MM.1S (cell line): ENCODE data around the gene NBAS.
"Not testable (repeated sequence)": the region's sequence is repeated elsewhere in the genome, so short reads cannot be mapped to it uniquely, and the experiment has no call there.

Source experiments
- DNase-seq: peaks from one replicate; pipeline ENCODE4 v3.0.0-alpha.2; 2015
- H2AFZ ChIP-seq: fragments of 300-600 bp; sonication (generic); 2 replicates; pipeline ENCODE4 v1.6.0; 2016; ENCODE audit warnings: antibody characterized with exemption, low read length
- H3F3A ChIP-seq: fragments of 300-600 bp; sonication (generic); 2 replicates; pipeline ENCODE4 v1.6.1; 2016; ENCODE audit warnings: mild to moderate bottlenecking, antibody characterized with exemption, low read length, moderate library complexity, mixed read lengths; ENCODE audit not compliant: insufficient read depth
- H3K27ac ChIP-seq: fragments of 300-600 bp; sonication (generic); 2 replicates; pipeline ENCODE4 v1.5.1; 2016; ENCODE audit warnings: mild to moderate bottlenecking, low read length
- H3K27me3 ChIP-seq: fragments of 300-600 bp; sonication (generic); replicated peaks from 2 replicates; pipeline ENCODE4 v1.6.0; 2016; ENCODE audit warnings: low read length; ENCODE audit not compliant: insufficient read depth
- H3K36me3 ChIP-seq: fragments of 300-600 bp; sonication (generic); replicated peaks from 2 replicates; pipeline ENCODE4 v1.6.1; 2016; ENCODE audit warnings: mild to moderate bottlenecking, low read length, mixed read lengths; ENCODE audit not compliant: insufficient read depth
- H3K4me1 ChIP-seq: fragments of 300-600 bp; sonication (generic); 2 replicates; pipeline ENCODE4 v1.6.1; 2016; ENCODE audit warnings: low read length, mixed read lengths
- H3K4me2 ChIP-seq: fragments of 300-600 bp; sonication (generic); 2 replicates; pipeline ENCODE4 v1.6.0; 2016; ENCODE audit warnings: low read depth, low read length
- H3K4me3 ChIP-seq: fragments of 300-600 bp; sonication (generic); 2 replicates; pipeline ENCODE4 v1.5.1; 2016; ENCODE audit warnings: low read length, mixed read lengths
- H3K79me2 ChIP-seq: fragments of 300-600 bp; sonication (generic); 2 replicates; pipeline ENCODE4 v1.6.1; 2016; ENCODE audit warnings: mixed run types, low read length, mixed read lengths
- H3K9ac ChIP-seq: fragments of 300-600 bp; sonication (generic); 2 replicates; pipeline ENCODE4 v1.6.1; 2016; ENCODE audit warnings: low read length, mixed read lengths
- H3K9me2 ChIP-seq: fragments of 300-600 bp; sonication (generic); replicated peaks from 2 replicates; pipeline ENCODE4 v1.6.1; 2016; ENCODE audit warnings: mild to moderate bottlenecking, low read length, mixed read lengths; ENCODE audit not compliant: insufficient read depth
- H3K9me3 ChIP-seq: fragments of 300-600 bp; sonication (generic); replicated peaks from 2 replicates; pipeline ENCODE4 v1.6.1; 2016; ENCODE audit warnings: mild to moderate bottlenecking, low read length, mixed read lengths; ENCODE audit not compliant: insufficient read depth
- H4K20me1 ChIP-seq: fragments of 300-600 bp; sonication (generic); 2 replicates; pipeline ENCODE4 v1.6.1; 2016; ENCODE audit warnings: mild to moderate bottlenecking, low read length, moderate library complexity, mixed read lengths; ENCODE audit not compliant: insufficient read depth
- EZH2 ChIP-seq: fragments of 300-600 bp; sonication (generic); optimal IDR thresholded peaks from 2 replicates; pipeline ENCODE3; 2017; ENCODE audit warnings: low read depth, mild to moderate bottlenecking, antibody characterized with exemption, low read length, mixed read lengths
- EZH2phosphoT487 ChIP-seq: fragments of 300-600 bp; sonication (generic); IDR thresholded peaks from 2 replicates; pipeline ENCODE4 v1.6.1; 2018; ENCODE audit warnings: antibody characterized with exemption, low read length
- TF ChIP-seq, protein P1 (sequence below): fragments of 300-600 bp; sonication (generic); IDR thresholded peaks from 2 replicates; pipeline ENCODE4 v1.5.1; 2016; ENCODE audit warnings: antibody characterized with exemption, low read length, mixed read lengths

Gene NBAS

DNA sequence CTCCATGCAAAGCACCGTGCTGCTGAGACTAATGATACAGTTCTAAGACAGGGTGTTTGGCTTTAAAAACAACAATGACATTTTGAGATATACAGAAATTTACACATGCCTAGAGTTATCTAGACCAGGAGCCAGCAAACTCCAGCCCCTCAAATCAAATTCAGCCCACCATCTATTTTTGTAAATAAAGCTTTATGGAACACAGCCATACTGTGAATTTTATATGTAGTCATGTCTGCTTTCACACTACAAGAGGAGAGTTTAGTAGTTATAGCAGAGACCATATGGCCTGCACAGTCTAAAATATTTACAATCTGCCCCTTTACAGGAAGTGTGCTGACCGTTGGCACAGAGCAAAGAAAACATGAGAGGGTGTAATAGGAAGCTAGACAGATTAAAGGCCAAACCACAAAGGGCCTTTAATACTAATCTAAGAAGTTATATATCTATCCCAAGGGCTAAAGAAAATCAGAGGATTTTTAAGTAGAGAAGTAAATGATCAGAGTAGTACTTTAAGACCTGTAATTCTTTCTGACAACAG lies 39.4 kb downstream of the NBAS start:
- Histone ChIP-seq H3K9ac (no peak overlapping the region), H3K27ac (no peak overlapping the region), H2AFZ (no peak overlapping the region), H3K4me3 (no peak overlapping the region), H3K79me2 (no peaks in the 10 kb centered on the region), H3K4me1 (no peaks in the 10 kb centered on the region), H3K4me2 (no peak overlapping the region), H3K9me2 (no peaks in the 10 kb centered on the region), H4K20me1 (no peaks in the 10 kb centered on the region), H3K9me3 (no peaks in the 10 kb centered on the region), H3K27me3 (no peaks in the 10 kb centered on the region), H3F3A (no peaks in the 10 kb centered on the region), H3K36me3 (no peaks in the 10 kb centered on the region; the same call in 1 of the 2 replicates)
- DNase-seq, result no peak
- no peak for TF ChIP-seq EZH2phosphoT487
- TF ChIP-seq, protein P1, sequence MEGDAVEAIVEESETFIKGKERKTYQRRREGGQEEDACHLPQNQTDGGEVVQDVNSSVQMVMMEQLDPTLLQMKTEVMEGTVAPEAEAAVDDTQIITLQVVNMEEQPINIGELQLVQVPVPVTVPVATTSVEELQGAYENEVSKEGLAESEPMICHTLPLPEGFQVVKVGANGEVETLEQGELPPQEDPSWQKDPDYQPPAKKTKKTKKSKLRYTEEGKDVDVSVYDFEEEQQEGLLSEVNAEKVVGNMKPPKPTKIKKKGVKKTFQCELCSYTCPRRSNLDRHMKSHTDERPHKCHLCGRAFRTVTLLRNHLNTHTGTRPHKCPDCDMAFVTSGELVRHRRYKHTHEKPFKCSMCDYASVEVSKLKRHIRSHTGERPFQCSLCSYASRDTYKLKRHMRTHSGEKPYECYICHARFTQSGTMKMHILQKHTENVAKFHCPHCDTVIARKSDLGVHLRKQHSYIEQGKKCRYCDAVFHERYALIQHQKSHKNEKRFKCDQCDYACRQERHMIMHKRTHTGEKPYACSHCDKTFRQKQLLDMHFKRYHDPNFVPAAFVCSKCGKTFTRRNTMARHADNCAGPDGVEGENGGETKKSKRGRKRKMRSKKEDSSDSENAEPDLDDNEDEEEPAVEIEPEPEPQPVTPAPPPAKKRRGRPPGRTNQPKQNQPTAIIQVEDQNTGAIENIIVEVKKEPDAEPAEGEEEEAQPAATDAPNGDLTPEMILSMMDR, result no peak
- TF ChIP-seq EZH2, result no peak

- H3K4me3 ChIP-seq, result no peak overlapping the region
- no peak for DNase-seq
- TF ChIP-seq, protein P1, result no peak
- TF ChIP-seq EZH2phosphoT487 (no peak), EZH2 (no peak)
- no peaks in the 10 kb centered on the region for H3F3A ChIP-seq
- no peaks in the 10 kb centered on the region for H3K4me1 ChIP-seq
- H3K9ac ChIP-seq, result no peak overlapping the region
- no peaks in the 10 kb centered on the region for H3K36me3 ChIP-seq
- H3K4me2 ChIP-seq, result no peak overlapping the region
- no peaks in the 10 kb centered on the region for H3K79me2 ChIP-seq
- no peaks in the 10 kb centered on the region for H4K20me1 ChIP-seq
- no peaks in the 10 kb centered on the region for H3K9me3 ChIP-seq
- H2AFZ ChIP-seq, result no peak overlapping the region
- no peaks in the 10 kb centered on the region for H3K27me3 ChIP-seq
- no peaks in the 10 kb centered on the region for H3K9me2 ChIP-seq
- H3K27ac ChIP-seq, result no peak overlapping the region
These were observed 40.8 kb downstream of the NBAS start for GRCh38 chr2:15520346-15520745.

GRCh38 chr2:15518759-15519158 lies 42.4 kb downstream of the NBAS start:
- H3K4me3 ChIP-seq, H3K79me2 ChIP-seq, H3K4me2 ChIP-seq, H4K20me1 ChIP-seq, H3K9ac ChIP-seq, DNase-seq, H3K4me1 ChIP-seq, H3K27me3 ChIP-seq, H3K36me3 ChIP-seq, H3K27ac ChIP-seq, H2AFZ ChIP-seq, H3K9me2 ChIP-seq, H3K9me3 ChIP-seq, H3F3A ChIP-seq: not testable (repeated sequence)

- no peaks in the 10 kb centered on the region for H3K36me3 ChIP-seq
- H3K79me2 ChIP-seq, result no peaks in the 10 kb centered on the region
- no peak overlapping the region for H2AFZ ChIP-seq
- no peaks in the 10 kb centered on the region for H3K27me3 ChIP-seq
- no peak overlapping the region for H3K4me3 ChIP-seq
- no peaks in the 10 kb centered on the region for H3F3A ChIP-seq
- no peaks in the 10 kb centered on the region for H3K9me3 ChIP-seq
- no peak overlapping the region for H3K27ac ChIP-seq
- TF ChIP-seq, protein P1, result no peak
- TF ChIP-seq EZH2phosphoT487, result no peak
- no peak for TF ChIP-seq EZH2
- no peak for DNase-seq
- H3K4me1 ChIP-seq, result no peaks in the 10 kb centered on the region
- H4K20me1 ChIP-seq, result no peaks in the 10 kb centered on the region
- H3K9ac ChIP-seq, result no peak overlapping the region
- H3K9me2 ChIP-seq, result no peaks in the 10 kb centered on the region
- no peak overlapping the region for H3K4me2 ChIP-seq
These were observed 43.3 kb downstream of the NBAS start for GRCh38 chr2:15517793-15518192.
